SK-N-SH (cell line): Measurements from ENCODE around the gene PROM2. TPM values are rescaled to one million over a fixed set of nuclear protein-coding genes. Genes with fewer than 3 reads are reported as not detected.

Experiments
- CTCF ChIA-PET: fragments of 300-600, 350-600 bp; formaldehyde crosslinking; extraction: SDS; loops from one replicate; lab custom pipeline; 2021; lab: Yijun Ruan, JAX
- POLR2A ChIA-PET: fragments of 350-600 bp; sonication (Branson Sonifier 250); formaldehyde crosslinking; extraction: SDS; loops from one replicate; lab custom pipeline; 2020; ENCODE audit warnings: antibody characterized with exemption, inconsistent platforms; lab: Yijun Ruan, JAX
- DNase-seq: peaks from one replicate; pipeline ENCODE4 v3.0.0; 2012
- H2AFZ ChIP-seq: fragments of 200-600 bp; sonication (generic); 2 replicates; pipeline ENCODE4 v1.8.1; 2016; ENCODE audit warnings: antibody characterized with exemption, mild to moderate bottlenecking, low read depth
- H3F3A ChIP-seq: fragments of 200-600 bp; sonication (generic); replicated peaks from 2 replicates; pipeline ENCODE3; 2016; ENCODE audit warnings: antibody characterized with exemption, mild to moderate bottlenecking; ENCODE audit not compliant: insufficient read depth
- H3K27ac ChIP-seq, 2 experiments: fragments of 200-500 bp in 1 of 2; fragments of 200-600 bp in 1 of 2; sonication (Bioruptor generic) in 1 of 2; sonication (generic), shearing (Covaris generic) in 1 of 2; 2 replicates each; pipeline versions ENCODE4 v1.5.1 to v1.6.1; 2014 to 2016; ENCODE audit warnings: low read depth in 2 of 2, inconsistent platforms in 1 of 2, low read length in 1 of 2, mild to moderate bottlenecking in 1 of 2, mixed read lengths in 1 of 2
- H3K27me3 ChIP-seq: fragments of 200-600 bp; sonication (generic), shearing (Covaris generic); 2 replicates; pipeline ENCODE4 v1.6.1; 2016; ENCODE audit warnings: mixed run types; ENCODE audit not compliant: insufficient read depth
- H3K36me3 ChIP-seq, 2 experiments: fragments of 200-500 bp in 1 of 2; fragments of 200-600 bp in 1 of 2; sonication (Bioruptor generic) in 1 of 2; sonication (generic) in 1 of 2; replicated peaks in 1 of 2; 2 replicates each; pipeline versions ENCODE3 to v1.5.1; 2014 to 2016; ENCODE audit warnings: low read length in 1 of 2, mild to moderate bottlenecking in 1 of 2; ENCODE audit not compliant: insufficient read depth in 2 of 2, control insufficient read depth in 1 of 2
- H3K4me1 ChIP-seq, 2 experiments: fragments of 200-500 bp in 1 of 2; fragments of 200-600 bp in 1 of 2; sonication (Bioruptor generic) in 1 of 2; sonication (generic), shearing (Covaris generic) in 1 of 2; 2 replicates each; pipeline versions ENCODE4 v1.5.1 to v1.6.1; 2014 to 2016; ENCODE audit warnings: low read depth in 1 of 2, low read length in 1 of 2, mixed run types in 1 of 2; ENCODE audit not compliant: insufficient read depth in 2 of 2, control insufficient read depth in 1 of 2
- H3K4me2 ChIP-seq: fragments of 200-600 bp; sonication (generic), shearing (Covaris generic); 2 replicates; pipeline ENCODE4 v1.6.1; 2017; ENCODE audit warnings: mixed run types
- H3K4me3 ChIP-seq, 2 experiments: fragments of 200-500 bp in 1 of 2; fragments of 200-600 bp in 1 of 2; sonication (Bioruptor generic) in 1 of 2; sonication (generic), shearing (Covaris generic) in 1 of 2; 2 replicates each; pipeline versions ENCODE4 v1.5.1 to v1.8.1; 2014 to 2016; ENCODE audit warnings: low read depth in 2 of 2, inconsistent platforms in 1 of 2, low read length in 1 of 2, mild to moderate bottlenecking in 1 of 2, mixed read lengths in 1 of 2, moderate library complexity in 1 of 2
- H3K79me2 ChIP-seq: fragments of 200-600 bp; sonication (generic); 2 replicates; pipeline ENCODE4 v1.8.1; 2017; ENCODE audit warnings: mild to moderate bottlenecking; ENCODE audit not compliant: insufficient read depth
- H3K9ac ChIP-seq: fragments of 200-600 bp; sonication (generic); 2 replicates; pipeline ENCODE4 v1.6.1; 2017; ENCODE audit warnings: mixed run types
- H3K9me2 ChIP-seq: fragments of 200-600 bp; sonication (generic); 2 replicates; pipeline ENCODE4 v1.6.1; 2017; ENCODE audit warnings: mixed run types
- H3K9me3 ChIP-seq: fragments of 200-600 bp; sonication (generic); 2 replicates; pipeline ENCODE4 v1.6.1; 2017; ENCODE audit warnings: mixed run types, mild to moderate bottlenecking, moderate library complexity
- H4K20me1 ChIP-seq: fragments of 200-600 bp; sonication (generic); 2 replicates; pipeline ENCODE4 v1.6.1; 2017; ENCODE audit warnings: mild to moderate bottlenecking, mixed run types; ENCODE audit not compliant: insufficient read depth
- CHD2 ChIP-seq: fragments of 150-350 bp; IDR thresholded peaks from 2 replicates; pipeline ENCODE4 v1.6.1; 2018; ENCODE audit warnings: low read length; ENCODE audit not compliant: partially characterized antibody
- ELF1 ChIP-seq: IDR thresholded peaks from 2 replicates; pipeline ENCODE4 v1.4.0; 2012
- EP300 ChIP-seq, 2 experiments: IDR thresholded peaks; 2 replicates each; pipeline versions ENCODE4 v1.4.0 to v1.6.1; 2012; ENCODE audit warnings: borderline replicate concordance in 1 of 2, low read depth in 1 of 2, low read length in 1 of 2
- EZH2phosphoT487 ChIP-seq: fragments of 200-600 bp; sonication (generic); IDR thresholded peaks from 2 replicates; pipeline ENCODE4 v1.6.1; 2017; ENCODE audit warnings: low read depth, mixed run types, mild to moderate bottlenecking, antibody characterized with exemption, moderate library complexity, borderline replicate concordance
- FOSL2 ChIP-seq: IDR thresholded peaks from 2 replicates; pipeline ENCODE4 v1.4.0; 2012; ENCODE audit warnings: low read depth, mild to moderate bottlenecking, moderate library complexity, borderline replicate concordance
- FOXJ3 ChIP-seq: sonication (generic); formaldehyde crosslinking; IDR thresholded peaks from 2 replicates; pipeline ENCODE4 v1.5.1; 2020; ENCODE audit warnings: mild to moderate bottlenecking, missing genetic modification reagents
- RAD21 ChIP-seq: IDR thresholded peaks from 2 replicates; pipeline ENCODE4 v1.6.1; 2012; ENCODE audit warnings: mild to moderate bottlenecking, low read length
- RCOR1 ChIP-seq: fragments of 150-350 bp; IDR thresholded peaks from 2 replicates; pipeline ENCODE4 v1.6.1; 2017; ENCODE audit warnings: antibody characterized with exemption, low read length
- REST ChIP-seq: IDR thresholded peaks from 2 replicates; pipeline ENCODE4 v1.6.1; 2012; ENCODE audit warnings: mild to moderate bottlenecking, low read depth, low read length, moderate library complexity
- RFX5 ChIP-seq: IDR thresholded peaks from 2 replicates; pipeline ENCODE4 v1.6.1; 2012; ENCODE audit warnings: mild to moderate bottlenecking, improper control_type of control experiment, low read length
- SIN3A ChIP-seq: IDR thresholded peaks from 2 replicates; pipeline ENCODE4 v1.6.1; 2012; ENCODE audit warnings: low read depth, mild to moderate bottlenecking, low read length, moderate library complexity, borderline replicate concordance
- SMC3 ChIP-seq: IDR thresholded peaks from 2 replicates; pipeline ENCODE4 v1.6.1; 2012; ENCODE audit warnings: low read depth, low read length, improper control_type of control experiment
- TAF1 ChIP-seq: IDR thresholded peaks from 2 replicates; pipeline ENCODE4 v1.6.1; 2012; ENCODE audit warnings: low read depth, mild to moderate bottlenecking, low read length, moderate library complexity, borderline replicate concordance
- USF1 ChIP-seq: IDR thresholded peaks from 2 replicates; pipeline ENCODE4 v1.4.0; 2012; ENCODE audit warnings: low read depth, borderline replicate concordance
- YY1 ChIP-seq: IDR thresholded peaks from 2 replicates; pipeline ENCODE4 v1.4.0; 2012; ENCODE audit warnings: low read depth, mild to moderate bottlenecking
- WGBS: methylation state at CpG from one replicate; pipeline ENCODE4 v1.1.6; 2017; ENCODE audit warnings: low lambda C conversion rate; 5-methylcytosine and 5-hydroxymethylcytosine counted together
- polyA plus RNA-seq, 3 experiments: library from polyadenylated mRNA; depleted of rRNA; stranded (reverse); fragments of >200 nt; gene quantifications; 2 replicates each; pipeline ENCODE4 v1.2.3, GENCODE V29; 2012
- TF ChIP-seq, protein P1 (sequence below): fragments of 150-350 bp; IDR thresholded peaks from 2 replicates; pipeline ENCODE4 v1.6.1; 2016; ENCODE audit warnings: mild to moderate bottlenecking, low read depth, low read length
- TF ChIP-seq, protein P2 (sequence below): IDR thresholded peaks from 2 replicates; pipeline ENCODE4 v1.4.0; 2012; ENCODE audit warnings: low read depth, borderline replicate concordance
- TF ChIP-seq, protein P3 (sequence below): IDR thresholded peaks from 2 replicates; pipeline ENCODE4 v1.4.0; 2012; ENCODE audit warnings: low read depth

PROM2 gene
- polyA plus RNA-seq, 1 of the 3 experiments (the other 2 are of a cell fraction), result 0.38 TPM

DNA sequence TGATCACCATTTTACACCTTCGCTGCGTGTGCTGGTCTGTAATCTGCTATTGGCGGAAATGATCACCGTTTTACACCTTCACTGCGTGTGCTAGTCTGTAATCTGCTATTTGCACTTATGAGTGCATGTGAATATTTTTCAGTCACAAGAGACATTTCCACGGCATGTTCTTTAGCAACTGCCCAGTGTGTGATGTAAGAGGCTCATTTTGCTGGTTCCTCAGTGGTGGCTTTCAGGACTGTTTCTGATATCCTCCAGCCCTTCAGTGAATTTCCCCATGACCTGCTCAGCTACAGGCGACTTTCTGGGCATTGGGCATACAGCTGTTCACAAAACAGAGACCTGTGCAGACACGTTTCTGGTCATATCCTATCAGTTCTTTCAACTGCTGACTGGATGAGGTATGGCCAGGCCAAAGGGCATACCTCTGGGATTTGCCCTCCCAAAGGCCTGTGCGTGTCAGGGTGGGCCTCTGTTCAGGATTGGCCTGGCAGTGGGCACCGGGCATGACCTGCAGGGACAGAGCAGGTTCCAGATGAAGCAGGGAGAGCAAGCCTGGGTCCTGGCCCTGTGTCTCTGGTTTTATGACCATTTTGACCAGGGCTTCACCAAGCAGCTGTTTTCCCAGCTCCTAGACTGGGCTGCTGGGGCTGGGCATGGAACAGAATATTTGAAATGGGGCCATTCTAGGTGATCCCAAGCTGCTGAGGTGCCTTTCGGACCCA is 521 bp upstream of the PROM2 start:
- H3K79me2 ChIP-seq, result no peaks in the 10 kb centered on the region
- no peaks in the 10 kb centered on the region for H3K4me1 ChIP-seq
- no peaks in the 10 kb centered on the region for H3K9me3 ChIP-seq
- DNase-seq, result no peak
- no peak overlapping the region for H2AFZ ChIP-seq
- H3K27me3 ChIP-seq, result no peaks in the 10 kb centered on the region
- H3K9me2 ChIP-seq, result no peaks in the 10 kb centered on the region
- ChIA-PET CTCF (interaction anchor here (1.0 to 1.2 kb wide), 2 partner anchors 42 kb away, joined by 3 to 4 read pairs; no protein-coding TSS in a partner anchor), POLR2A (no interaction called here)
- TF ChIP-seq, protein P1, sequence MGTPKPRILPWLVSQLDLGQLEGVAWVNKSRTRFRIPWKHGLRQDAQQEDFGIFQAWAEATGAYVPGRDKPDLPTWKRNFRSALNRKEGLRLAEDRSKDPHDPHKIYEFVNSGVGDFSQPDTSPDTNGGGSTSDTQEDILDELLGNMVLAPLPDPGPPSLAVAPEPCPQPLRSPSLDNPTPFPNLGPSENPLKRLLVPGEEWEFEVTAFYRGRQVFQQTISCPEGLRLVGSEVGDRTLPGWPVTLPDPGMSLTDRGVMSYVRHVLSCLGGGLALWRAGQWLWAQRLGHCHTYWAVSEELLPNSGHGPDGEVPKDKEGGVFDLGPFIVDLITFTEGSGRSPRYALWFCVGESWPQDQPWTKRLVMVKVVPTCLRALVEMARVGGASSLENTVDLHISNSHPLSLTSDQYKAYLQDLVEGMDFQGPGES, result no peak
- TF ChIP-seq CHD2 (no peak), RFX5 (no peak), EP300 (IDR thresholded peaks at IDR 0.05; ENCODE audit: borderline replicate concordance in 1 of 2, low read depth in 1 of 2, low read length in 1 of 2) (no peak), SIN3A (no peak), FOSL2 (no peak), EZH2phosphoT487 (no peak), RAD21 (no peak), USF1 (no peak), REST (no peak), YY1 (no peak), ELF1 (no peak), RCOR1 (no peak), SMC3 (no peak), FOXJ3 (CRISPR knock-in tag) (no peak), TAF1 (no peak)
- TF ChIP-seq, protein P2, sequence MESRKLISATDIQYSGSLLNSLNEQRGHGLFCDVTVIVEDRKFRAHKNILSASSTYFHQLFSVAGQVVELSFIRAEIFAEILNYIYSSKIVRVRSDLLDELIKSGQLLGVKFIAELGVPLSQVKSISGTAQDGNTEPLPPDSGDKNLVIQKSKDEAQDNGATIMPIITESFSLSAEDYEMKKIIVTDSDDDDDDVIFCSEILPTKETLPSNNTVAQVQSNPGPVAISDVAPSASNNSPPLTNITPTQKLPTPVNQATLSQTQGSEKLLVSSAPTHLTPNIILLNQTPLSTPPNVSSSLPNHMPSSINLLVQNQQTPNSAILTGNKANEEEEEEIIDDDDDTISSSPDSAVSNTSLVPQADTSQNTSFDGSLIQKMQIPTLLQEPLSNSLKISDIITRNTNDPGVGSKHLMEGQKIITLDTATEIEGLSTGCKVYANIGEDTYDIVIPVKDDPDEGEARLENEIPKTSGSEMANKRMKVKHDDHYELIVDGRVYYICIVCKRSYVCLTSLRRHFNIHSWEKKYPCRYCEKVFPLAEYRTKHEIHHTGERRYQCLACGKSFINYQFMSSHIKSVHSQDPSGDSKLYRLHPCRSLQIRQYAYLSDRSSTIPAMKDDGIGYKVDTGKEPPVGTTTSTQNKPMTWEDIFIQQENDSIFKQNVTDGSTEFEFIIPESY, result no peak
- TF ChIP-seq, protein P3, sequence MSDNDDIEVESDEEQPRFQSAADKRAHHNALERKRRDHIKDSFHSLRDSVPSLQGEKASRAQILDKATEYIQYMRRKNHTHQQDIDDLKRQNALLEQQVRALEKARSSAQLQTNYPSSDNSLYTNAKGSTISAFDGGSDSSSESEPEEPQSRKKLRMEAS, result no peak
- H4K20me1 ChIP-seq, result no peaks in the 10 kb centered on the region
- H3K27ac ChIP-seq, result no peak overlapping the region
- no peak overlapping the region for H3K9ac ChIP-seq
- H3F3A ChIP-seq, result no peaks in the 10 kb centered on the region
- H3K4me3 ChIP-seq, result no peak overlapping the region
- no peak overlapping the region for H3K4me2 ChIP-seq
- H3K36me3 ChIP-seq, result no peaks in the 10 kb centered on the region
- WGBS, result 67% methylated on average over 8 of the region's 11 CpGs
